HG03520 (cell line): Measurements from ENCODE around the gene LRRTM4.

Source experiments
- ATAC-seq: cut with Tn5 transposase; IDR thresholded peaks from one replicate; pipeline ENCODE4 v1.9.1; 2021; ENCODE audit warnings: mild to moderate bottlenecking, moderate library complexity; ENCODE audit not compliant: unreplicated experiment

The LRRTM4 gene

DNA sequence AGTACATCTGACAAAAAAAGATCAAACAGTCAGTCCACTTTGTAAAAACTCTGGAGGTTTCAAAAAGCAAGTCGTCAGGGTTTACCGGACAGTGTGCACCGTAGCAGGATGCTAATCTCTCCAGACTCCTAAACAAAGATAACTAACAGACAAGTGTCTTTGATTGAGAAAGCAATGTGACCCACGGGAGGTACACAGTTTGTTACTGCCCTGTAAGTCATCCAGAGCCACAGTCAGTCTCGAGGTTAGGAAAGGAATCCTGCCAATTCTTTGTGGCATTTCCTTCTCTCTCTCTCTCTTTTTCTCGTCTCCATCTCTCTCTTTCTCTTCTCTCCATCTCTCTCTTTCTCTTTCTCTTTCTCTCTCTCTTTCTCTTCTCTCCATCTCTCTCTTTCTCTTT is 42.8 kb downstream of the LRRTM4 start:
- no peak for ATAC-seq

DNA sequence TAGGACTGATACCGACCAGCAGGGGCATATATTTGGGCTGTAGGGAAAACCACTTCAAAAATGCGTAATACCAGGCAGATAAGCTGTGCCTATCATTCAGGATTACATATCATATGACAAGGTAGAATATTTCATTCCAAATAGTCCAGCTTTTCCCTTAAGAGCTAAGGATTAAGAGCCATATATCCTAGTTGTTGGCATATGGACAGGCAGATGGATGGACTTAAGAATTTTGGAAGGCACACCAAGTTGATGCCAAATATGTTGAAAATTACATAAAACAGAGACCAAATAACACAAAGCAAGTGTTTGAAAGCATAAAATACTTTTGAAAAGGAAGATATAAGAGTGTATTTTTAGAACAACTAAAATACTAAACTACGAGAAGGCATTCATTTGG is 52.1 kb downstream of the LRRTM4 start:
- ATAC-seq: no peak

DNA sequence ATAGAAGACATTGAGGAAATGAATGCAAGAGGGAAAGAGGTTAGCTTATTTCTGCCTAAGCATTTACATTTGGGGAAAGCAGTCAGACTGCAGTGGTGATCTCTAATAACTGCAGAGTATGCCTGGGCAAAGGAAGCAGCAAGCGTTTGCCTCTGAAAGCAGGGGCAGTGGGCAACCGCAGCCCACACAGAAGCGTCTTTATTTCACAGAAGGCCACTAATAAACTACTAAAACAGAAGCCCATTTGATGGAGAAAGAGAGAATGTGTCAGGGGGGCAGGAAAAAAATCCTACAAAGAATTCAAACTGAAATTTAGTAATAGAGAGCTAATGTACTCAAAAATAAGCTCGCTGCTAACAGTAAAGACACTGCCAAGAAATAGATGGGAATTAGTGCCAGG is 53.1 kb downstream of the LRRTM4 start:
- ATAC-seq: no peak

DNA sequence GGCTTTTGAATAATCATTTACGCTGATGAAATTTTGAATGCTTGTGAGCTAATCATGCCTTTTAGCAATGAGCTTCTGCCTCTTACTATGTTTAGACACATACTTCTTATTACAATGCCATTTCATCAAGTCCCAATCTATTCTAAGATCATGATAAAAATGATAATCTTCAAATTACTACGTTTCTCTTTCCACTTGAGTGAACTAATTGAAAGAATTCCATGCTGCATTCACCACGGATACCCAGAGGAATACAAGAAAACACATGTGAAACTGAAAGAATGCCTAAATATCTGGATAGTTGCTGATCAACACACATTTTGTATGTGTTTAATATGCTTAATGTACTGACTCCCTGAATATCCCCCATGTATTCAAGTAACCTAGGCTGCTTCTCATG is 62.3 kb downstream of the LRRTM4 start:
- ATAC-seq: no peak

DNA sequence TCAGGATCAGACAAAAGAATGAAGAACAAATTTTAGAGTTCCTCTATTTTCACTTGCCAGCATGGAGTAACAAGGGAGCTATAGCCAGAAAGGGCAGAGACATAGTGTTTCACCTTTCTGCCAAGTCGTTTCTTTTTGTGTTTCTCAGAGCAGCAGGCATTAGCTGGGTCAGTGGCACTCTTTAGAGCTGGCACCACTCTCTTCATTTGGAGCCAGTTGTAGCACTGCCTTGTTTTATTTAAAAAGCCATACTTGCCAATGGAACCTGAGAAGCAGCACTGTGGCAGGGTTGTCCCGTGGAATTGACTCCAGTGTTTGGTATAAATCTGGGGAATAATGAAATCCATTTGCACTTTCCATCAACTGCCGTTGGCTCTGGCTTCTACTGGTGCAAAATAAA is 64.0 kb downstream of the LRRTM4 start:
- ATAC-seq: no peak

DNA sequence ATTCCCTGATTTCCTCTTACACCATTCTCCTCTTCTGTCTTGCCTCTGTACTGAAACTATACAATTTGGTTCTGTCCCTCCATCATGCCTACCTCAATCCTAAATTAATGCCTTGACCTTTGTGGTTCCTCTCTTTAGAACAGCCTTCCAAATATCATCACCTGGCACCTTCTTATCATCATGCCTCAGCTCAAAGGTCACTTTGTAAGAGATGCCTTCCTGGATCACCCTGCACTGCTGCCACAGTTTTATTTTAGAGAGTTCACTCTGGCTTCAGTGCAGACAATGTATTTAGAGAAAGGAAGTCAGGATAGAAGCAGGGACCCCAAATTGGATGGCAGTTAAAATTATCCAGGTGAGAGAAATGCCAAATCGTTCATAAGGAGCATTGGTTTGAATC is 64.5 kb downstream of the LRRTM4 start:
- no peak for ATAC-seq

DNA sequence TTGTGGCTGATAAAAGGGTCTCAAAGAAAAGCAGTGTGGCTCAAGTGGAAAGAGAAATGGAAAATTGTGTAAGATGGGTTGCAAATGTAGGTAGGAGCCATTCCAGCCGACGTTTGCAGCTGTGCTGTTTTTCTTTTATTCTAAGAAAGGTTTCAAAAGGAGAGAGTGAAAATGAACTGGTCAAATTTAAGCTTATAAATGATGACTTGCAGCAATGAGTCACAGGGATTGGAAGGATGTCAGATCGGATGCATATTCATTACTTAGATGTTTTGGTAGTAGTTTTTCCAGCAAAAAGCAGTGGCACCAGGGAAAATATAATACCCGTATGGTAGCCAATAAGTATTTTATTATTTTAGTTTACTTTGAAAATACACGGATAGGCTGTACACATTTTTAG is 79.1 kb downstream of the LRRTM4 start:
- no peak for ATAC-seq

DNA sequence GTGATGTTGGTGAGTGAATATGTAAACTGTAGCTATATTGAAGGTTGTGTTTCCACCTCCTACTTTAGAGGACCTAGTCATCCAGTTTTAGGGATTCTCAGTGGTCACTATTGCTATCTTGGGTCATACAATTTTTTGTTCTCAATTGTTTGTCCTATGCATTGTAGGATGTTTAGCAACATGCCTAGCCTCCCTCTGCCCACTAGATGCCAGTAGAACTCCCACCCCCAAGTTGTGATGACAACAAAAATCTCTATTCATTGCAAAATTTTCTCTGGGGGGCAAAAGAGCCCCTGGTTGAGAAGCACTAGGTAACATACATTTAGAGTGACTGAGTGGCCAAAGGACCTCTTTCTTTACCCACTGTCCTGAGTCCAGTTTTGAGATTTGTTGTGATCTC is 87.3 kb downstream of the LRRTM4 start:
- ATAC-seq: no peak

DNA sequence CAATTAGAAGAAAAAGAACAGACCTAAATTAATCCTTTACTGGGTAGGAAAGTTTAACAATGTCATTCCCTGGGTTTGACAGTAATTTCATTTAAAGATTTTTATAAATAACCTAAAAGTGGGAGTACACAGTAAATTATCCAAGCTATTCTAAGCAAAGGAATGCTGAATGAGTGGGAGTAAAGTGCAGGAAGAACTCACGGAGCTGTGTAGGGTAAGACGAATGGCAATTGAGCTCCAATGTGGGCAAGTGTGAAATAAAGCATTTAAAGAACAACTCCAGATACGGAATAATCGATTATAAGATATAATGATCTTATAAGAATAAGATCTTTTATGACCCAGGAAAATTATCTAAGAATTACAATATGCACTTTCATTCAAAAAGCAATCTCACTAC is 93.2 kb downstream of the LRRTM4 start:
- ATAC-seq: no peak

DNA sequence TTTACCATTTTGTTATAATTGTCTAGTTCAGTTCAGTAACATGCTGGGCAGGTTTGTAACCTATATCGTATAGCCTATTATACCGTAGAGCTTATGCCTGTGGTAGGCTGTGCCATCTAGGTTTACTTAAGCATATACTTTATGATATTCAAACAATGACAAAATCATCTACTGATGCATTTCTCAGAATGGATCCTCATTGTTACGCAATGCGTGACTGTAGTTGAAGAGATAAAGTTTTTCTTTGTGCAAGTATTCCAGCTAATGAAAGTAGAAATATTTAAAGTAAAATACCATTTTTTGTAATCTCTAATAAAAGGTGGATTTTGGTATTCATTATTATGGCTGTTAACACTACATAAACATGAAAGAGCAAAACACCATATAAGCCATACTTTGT is 100.2 kb downstream of the LRRTM4 start:
- ATAC-seq: no peak

DNA sequence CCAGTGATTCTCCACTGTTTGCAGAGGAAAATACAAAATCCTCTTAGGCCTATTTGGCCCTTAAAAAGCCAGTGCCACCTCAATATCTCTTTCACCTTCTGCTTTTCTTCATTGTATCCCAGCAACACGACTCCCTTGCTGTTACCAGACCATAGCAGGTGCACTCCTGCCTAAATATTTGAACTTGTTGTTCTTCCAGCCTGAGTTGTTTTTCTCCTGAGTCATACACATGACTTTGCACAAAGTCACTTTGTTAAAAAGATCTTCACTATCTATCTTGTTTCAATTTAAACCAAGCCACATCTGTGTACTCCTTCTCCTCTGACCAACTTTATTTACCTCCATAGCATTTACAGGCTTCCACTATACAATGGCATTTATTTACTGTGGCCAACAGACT is 103.6 kb downstream of the LRRTM4 start:
- no peak for ATAC-seq

DNA sequence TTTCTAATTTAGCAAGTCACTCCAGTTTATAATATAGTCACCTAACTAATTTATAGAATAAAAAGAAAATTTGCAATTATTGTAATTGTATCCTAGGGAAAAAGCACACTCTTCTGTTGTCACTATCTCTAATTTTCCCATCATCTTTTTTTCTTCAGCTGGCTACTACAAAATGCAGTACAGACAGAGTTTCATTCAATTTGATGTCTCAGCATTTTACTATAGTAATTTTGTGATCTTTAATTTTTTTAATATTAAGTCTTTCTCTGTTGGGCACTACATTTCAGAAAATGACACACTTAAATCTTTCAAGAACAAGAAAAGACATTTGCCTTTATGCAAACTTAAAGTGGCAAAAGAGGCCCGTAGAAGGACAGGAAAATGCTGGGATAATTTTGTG is 118.0 kb downstream of the LRRTM4 start:
- ATAC-seq: no peak

DNA sequence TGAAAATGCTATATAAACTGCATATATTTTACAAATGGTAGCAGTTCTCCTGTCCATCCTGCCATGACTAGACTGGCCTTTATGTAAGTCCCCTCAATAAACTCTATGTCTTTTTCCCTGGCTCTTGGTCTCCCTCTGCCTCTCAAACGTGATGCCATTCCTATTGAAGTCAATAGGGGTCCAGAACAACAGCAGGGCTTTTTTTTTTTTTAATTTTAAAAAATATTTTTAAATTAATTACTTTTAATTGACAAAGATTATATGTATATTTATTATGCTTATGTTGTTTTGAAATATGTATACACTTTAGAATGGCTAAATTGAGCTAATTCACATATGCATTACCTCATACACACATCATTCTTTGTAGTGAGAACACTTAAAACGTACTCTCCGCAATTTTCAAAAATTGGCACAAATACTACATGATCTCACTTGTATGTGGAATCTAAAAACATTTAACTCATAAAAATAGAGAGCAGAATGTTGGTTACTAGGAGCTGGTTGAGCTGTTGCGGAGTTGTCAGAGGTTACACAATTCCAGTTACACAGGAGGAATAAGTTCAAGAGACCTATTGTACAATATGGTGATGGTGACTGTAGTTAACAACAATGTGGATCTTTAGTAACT is 123.1 kb downstream of the LRRTM4 start:
- no peak for ATAC-seq

DNA sequence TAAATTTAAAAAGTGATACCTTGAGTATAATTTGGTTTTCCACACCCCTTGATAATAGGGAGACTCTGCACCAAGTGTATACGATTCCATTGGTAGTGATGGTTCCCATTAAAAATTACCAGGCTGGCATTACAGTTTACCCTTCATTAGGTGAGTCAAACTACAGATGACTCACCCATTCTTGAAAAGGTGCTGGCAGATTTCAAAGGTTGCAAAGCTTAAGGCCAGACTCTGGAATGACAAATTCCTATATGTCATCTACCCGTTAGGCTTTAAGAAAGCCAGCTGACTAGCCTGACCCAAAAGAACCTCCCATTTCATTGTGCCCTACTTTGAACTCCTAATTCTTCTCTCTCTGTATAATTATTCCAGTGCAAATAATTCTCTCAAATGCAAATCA is 124.4 kb downstream of the LRRTM4 start:
- no peak for ATAC-seq

DNA sequence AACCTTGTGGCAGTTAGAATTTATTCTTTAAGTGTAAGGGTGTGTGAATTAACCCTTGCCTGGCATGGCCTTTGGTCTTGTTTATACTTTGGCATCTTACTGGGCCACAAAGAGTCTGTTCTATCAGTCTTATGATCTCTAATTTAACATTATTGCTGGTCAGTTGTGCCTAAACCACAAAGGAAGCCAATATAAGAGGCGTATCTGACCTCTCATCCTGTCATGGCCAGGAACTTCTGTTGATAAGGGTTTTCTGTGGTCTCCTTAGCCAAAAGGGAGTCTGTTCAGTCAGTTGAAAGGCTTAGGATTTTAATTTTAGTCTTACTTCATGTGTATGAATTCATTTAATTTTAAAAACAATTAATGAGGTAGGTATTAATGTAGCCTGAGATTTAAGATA is 127.2 kb downstream of the LRRTM4 start:
- no peak for ATAC-seq

DNA sequence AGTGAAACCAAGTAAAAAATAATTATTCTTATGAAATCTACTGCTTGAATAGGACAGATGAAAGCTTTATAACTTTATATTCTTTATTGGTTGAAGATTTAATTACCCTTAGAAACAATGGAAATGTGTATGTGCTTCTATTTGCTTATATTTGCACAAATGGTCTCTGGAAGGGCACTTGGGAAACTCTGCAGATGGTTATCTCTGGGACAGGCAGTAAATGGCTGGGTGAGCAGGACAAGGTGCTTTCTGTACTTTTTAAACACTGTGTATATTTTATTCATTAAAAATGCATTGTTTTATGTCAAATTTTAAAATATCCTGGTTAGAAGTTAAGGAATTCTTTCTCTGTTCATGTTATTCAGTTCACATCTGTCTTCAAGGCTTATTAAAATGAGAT is 131.1 kb downstream of the LRRTM4 start:
- no peak for ATAC-seq

DNA sequence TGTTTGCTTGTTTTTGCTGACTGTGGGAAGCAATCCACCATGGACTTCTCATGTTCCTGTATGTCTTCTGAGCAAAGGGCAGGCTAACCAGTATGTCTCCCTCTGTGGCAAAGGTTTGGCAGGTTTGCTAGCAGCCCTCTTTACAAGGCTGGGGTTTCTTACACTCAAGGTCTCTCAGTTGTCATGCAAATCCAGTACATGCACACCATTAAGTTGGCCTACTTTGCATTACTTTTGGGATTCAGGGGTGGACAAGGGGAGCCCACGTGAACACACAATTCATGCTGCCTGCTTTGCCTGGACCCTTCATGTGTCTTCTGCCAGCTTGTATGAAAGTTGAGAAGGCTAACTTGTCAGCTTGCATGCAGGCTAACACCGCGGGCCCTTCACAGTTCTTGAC is 134.9 kb downstream of the LRRTM4 start:
- no peak for ATAC-seq

DNA sequence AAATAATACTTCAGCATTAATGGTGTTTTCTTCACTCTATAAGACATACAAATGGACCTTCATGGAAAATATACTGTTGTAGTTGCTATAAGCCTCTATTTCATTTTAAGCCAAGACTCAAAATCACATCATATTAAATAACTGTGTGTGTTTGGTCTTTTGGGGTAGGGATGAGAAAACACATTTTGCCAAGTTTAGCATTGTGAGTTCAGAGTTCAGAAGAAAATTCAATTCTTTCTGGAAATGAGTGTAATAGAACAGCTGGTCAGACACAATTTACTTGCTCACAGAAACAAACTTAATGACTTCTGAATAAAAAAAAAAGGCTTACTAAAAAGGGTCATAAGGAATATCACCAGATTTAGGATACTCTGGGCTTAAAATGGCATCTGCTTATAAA is 149.5 kb downstream of the LRRTM4 start:
- ATAC-seq: no peak

DNA sequence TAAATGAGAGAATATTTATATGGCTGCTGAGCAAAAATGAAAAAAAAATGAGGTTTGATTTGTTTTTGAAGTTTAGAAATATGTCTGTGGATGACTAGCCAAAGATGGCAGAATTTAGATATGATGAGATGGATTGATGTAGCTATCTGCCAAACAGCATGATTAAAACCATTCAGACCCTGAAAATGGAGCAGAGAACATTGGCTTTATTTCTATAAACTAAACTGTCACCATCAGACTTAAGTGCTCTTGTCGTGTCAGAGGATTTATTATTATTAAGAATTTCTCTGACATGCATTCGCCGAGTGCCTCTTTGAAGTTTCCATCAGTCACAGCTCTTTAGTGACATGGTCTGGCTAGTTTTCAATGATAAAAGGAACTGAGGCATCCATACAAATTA is 151.7 kb downstream of the LRRTM4 start:
- no peak for ATAC-seq

DNA sequence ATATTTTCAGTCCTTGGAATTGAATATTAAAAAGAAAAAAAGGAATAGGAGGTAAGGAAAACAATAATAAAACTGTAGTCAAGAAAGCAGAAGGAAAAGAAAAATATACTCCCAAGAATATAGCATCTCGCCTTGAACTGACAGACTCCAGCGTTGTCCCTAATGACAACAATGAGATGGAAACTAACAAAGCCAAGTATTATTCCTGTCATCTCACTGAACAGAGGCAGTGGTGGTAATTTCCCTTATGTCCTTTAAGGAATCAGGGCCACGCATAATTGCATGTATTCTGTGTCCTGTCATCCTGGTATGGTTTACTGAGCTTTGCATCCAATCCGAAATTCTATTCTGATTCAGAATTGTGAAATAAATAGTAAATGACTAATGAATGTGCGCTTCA is 158.9 kb downstream of the LRRTM4 start:
- ATAC-seq: no peak

DNA sequence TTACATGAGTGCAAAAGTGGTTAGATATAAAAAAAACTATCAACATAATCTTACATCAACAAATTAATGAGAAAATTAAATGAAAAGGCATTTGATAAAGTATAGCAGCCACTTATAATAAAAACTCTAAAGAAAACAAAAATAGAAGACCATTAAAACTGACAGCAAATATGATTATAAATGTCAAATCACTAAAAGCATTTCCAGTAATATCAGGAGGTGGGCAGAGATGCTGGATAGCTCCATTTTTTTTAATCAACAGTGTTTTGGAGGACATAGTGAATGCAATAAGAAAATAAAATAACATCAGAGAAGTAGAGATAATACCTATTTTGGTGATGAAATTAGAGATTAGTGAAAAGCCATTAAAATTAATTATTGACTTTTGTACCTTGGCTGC is 173.4 kb downstream of the LRRTM4 start:
- no peak for ATAC-seq

DNA sequence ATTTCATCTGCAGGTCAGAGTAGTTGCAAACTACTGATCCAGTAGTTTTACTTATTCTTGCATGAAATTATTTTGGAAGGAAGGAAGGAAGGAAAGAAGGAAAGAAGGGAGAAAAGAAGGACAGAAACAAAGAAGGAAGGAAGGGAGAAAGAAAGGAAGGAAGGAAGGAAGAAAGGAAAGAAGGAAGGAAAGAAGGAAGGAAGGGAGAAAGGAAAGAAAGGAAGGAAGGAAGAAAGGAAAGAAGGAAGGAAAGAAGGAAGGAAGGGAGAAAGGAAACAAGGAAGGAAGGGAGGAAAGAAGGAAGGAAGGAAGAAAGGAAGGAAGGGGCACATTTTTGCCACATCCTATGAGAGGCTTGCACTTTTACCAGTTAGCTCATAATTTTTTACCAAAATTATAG is 186.2 kb downstream of the LRRTM4 start:
- ATAC-seq: no peak

DNA sequence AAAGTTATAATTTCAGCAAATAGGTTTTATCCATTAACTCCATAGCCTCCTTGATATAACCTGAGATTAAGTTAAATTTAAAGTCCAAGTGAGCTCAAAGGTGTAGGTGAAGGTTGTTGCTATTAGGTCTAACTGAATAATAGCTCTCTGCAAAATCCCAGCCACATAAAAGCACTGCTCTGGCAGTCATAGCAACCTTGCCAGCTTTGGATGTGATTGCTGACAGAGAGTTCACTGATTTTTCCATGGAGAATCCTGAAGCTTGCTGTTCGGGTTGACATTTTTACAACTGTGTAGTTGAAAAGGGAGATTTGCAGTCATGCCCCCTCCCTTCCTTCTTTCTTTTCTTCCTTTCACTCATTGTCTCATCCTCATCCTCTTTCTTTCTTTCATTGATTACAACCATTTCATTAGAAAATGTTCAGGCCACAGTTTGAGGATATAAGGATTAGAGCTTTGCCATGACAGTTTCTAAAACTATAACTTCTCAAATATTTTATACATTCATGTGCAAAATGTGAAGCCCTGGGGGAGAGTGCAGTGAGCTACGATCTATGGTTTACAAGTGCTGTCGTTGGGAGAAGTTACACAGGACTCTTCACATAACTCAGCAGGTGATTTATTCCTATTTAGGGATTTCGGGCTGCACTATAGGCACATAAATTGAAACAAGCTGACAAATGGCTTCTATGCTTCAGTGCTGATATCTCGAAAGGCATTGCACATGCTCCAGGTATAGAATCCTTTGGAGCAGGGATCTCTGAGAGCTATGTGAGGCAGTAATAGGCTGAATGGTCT is 193.8 kb downstream of the LRRTM4 start:
- no peak for ATAC-seq
